SW 1271 (cell line): ENCODE results near the gene ARL4A.
A peak's percentile ranks its signal among the peaks of the same experiment; 100 is the strongest.

ENCODE experiments used
- DNase-seq, 2 experiments: peaks; one replicate each; lab custom pipeline; 2025; lab: John Stamatoyannopoulos, UW

Gene ARL4A

DNA sequence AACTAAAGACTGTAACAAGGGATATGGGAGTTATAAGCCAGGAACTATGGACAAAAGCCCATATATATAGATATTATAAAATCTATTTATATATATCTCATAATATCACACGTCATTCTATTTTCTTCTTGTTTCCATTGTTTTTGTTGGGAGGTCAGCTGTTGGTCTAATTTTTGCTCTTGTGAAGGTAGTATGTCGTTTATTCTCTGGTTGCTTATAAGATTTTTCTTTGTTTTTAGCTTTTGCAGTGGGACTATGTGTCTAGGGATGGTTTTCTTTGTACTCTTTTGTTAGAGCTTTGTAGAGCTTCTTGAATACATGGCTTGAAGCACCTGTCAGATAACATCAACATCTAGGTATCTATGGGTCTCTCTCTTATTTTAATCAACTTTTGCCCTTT is 14.0 kb downstream of the ARL4A start:
- no peak for DNase-seq

DNA sequence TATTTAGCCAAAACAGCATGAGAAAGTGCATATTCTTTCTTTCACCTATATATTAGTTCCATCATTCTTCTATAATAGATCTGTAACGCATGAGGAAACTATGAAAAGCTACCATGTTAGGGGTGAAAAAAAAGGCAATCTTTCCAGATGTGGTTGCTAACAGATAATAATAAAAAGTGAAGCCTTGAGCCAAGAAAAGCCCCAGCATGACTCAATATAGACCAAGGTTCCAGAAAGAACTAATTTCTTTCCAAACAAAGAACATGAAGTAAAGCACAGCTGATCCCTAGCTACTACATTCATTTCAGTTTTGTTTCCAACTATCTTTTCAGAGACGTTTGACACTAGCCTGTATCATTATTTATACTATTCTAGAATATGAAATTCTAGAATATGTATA is 16.4 kb downstream of the ARL4A start:
- no peak for DNase-seq

DNA sequence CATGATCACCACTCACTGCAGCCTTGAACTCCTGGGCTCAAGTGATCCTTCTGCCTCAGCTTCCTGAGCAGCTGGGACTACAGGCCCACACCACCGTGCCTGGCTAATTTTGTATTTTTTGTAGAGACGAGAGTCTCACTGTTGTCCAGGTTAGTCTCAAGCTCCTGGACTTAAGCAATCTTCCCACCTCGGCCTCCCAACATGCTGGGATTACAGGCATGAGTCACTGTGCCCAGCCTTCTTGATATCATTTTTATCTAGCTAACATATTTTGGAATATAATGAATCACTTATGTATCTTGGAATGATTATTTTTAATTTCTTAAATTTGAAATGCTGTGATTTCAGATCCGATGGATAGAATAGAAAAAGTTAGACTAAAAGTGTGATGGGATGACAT is 18.4 kb downstream of the ARL4A start:
- no peak for DNase-seq

DNA sequence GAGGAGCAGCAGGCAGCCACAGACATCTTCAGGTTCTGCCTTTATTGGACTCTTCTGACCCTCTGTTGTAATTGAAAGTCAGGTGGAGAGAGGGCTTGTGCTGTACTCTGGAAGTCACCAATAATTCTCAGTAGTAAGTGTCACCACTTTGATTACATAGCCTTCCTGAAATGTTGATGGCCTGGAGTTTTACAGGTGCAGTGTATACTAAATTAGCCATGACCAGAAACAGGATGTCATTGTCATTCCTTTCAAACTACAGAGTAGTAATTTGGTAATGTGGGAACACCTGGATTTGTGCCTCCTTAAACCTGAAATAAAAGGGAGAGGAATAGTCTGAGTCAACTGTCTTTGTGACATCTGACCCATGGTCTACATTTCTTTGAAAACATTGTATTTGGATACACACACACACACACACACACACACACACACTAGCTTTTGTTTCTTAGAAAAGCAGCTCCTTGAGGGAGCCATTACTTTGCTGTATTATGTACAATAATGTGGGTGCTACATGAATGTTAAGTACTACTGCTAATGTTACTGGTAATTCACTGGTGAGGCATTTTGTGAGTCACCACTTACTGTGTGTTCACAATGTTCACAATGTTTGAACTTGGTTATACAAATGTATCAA is 19.6 kb downstream of the ARL4A start:
- DNase-seq = no peak

DNA sequence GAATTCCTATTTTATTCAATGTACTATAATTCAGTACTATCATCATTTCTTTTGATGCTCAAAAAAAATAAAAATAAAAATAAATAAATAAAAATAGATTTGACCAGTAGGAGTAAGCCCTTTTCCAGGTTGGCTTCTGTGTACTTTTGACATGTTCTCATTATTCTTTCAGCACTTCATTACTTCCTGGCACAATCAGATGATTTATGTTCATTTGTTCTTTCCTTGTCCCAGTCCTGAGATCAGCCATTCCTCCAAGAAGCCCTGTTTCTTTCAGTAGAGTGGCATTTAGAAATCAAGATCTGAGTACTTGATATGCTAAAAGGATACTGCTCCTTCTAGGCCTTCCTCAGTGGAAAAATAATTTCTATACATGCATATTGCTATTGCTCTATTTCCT is 20.9 kb downstream of the ARL4A start:
- no peak for DNase-seq

DNA sequence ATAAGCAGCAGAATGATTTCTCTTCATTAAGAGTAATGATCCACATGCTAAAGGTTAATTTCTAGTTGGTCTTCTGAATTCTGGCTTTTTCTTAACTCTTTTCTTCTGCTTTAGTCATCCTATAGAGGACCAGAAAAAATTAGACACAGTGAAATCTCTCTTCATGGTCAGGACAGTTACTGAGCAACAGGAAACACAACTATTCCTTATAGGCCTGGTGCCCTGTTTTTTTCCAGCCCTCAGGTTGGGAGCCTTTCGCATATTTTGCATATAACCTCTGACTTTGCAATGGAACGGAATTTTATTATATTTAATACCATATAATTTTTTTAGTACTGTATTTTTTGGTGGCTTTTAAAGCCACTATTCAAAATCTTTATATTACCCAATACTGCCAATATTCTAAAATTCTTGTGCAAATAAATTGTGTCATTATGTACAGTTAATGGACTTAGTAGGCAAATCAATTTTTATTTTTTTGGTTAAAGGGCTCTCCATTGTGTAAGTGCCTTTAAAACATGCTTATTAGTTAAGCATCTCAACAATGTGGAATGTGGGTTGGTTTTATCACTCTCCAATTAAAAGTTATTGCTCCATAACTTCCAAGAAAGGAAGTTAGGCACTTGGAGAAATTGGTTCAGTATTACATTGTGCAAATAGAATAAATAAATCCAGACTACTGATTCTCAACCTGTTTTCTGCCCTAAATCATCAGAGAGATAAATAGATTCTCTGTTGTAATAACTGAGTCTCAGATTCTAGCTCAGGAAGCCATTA is 22.5 kb downstream of the ARL4A start:
- no peak for DNase-seq

DNA sequence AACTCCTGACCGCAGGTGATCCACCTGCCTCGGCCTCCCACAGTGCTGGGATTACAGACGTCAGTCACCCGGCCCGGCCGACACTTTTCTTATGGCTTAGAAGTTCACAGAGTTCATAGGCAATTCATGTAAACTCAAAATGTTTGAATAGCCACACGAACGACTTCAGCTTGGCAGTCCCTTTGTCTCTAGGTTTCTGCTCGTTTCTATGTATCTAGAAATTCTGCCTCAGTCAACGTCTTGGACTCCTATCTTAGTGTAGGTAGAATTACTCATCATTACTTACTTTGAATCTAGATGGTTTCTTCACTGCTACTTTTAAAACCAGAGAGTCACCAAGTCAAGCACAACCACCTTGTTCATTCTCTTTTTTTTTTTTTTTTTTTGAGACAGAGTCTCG is 23.7 kb downstream of the ARL4A start:
- no peak for DNase-seq

DNA sequence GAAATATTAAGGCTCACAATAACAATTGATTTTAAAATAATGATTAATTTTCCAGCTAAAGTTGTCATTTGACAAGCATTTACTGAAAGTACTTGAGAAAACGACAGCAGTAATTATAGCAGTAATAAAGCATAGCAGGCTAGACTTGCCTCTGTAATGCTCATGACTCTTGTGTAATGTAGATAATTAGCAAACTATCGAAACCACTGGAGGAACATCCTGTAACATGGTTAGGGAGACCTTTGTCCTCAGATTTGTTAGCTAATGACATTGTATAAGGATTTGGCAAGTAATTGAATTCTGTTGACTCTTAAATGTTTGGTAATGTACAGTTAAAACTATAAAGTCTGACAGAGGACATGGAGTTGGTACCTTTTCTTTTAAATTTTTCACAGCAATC is 24.8 kb downstream of the ARL4A start:
- DNase-seq = no peak

DNA sequence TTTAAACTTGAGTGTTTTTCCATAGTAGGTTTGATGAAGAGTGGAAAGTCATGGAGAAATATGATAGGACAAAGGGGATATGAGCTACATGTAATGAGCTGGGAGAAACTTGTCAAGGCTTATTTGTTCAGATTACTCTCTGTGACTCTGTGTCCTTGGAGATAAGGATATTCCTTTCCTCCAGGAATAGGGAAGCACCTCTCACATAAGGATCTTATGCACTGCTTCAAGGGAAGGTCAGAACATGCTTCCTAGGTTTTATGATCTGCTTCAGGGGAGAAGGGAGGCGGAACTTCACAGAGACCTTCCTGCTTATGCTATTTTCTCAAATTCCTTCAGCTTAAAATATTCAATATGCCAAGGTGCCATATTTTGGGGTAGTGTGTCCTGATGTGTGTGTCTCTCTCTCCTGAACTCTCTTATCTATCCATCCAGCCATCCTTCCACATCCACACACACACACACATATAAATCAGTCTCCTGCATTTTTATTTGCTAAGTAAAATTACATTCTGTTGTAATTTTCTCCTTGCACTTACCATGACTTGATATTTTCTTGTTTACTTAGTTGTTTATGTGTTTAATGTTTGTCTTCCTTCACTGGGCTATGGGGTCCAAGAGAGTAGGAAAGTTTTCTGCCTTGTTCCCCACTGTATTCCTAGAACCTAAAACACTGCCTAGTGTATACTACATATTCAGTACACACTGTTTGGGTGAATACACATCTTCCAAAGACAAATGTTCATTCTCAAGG is 26.4 kb downstream of the ARL4A start:
- no peak for DNase-seq

DNA sequence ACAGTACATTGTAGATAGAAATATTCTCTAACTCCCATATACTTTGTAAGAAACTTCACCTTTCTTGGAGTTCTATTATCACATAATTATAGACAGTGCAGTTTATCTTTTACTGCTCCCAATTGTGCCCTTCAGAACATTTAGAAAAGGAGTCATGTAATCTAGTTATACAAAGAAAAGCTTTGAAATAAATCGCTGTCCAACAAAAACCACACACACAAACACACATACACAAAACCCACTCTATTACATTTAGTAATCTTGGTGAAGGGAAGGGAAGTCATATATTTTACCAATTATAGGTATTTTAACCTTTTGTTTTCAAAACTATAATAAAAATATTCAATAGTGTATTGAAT is 26.9 kb downstream of the ARL4A start:
- DNase-seq = no peak

DNA sequence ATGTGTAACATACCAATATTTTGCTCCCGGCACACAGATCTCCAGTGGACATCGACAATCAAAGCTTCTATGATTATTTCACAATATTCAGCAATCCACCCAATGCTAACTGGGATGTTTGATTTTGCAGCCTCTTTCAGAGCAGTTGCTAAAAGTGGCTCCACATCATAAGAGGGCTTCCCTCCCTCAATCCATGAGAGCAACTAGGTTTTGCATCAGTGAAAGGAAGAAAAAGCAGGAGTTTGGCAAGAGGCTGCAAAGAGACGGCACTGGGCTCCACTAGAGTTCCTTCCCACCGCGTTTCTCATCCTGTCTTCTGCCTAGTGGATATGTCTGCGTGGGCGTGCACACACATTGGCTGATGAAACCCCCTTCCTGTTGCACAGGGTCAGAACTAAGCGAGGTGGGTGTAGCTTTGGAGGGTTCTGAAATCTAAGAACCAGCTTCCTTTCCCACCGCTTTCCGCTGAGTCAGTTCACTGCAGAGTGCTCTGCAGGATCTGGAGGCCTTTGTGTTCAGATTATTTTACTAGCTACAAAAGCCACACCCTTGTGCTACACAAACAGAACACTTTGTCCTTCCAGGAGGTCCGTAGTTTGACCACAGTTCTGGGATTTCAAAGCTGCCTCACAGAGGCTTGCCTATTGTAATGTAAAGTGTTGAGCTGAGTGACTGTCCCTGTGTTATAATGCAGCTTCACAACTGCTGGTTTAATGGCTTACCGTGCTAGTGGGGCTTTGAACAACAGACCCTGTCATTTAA is 28.1 kb downstream of the ARL4A start:
- DNase-seq = peak; percentile 10 to 80

DNA sequence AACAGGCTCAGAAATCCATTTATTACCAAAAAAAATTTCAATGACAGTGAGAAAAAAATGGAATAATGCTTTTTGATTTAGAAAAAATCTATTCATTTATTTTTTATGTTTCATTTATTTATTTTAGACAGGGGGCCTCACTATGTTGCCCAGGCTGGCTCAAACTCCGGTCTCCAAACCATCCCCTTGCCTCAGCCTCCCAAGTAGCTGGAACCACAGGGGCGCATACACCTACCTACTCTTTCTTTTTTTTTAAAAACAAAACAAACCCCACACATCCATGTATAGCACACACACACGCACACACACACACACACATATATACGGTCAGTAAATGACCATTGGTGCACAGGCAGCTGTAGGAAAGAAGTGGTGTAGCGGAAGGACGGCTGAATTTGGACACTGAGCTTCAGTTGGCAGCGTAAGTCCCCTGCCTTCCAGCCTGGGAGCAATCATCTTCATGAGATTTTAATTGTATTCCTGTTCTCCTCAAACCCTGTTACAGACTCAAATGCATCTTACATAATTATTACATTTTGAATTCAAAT is 28.8 kb downstream of the ARL4A start:
- DNase-seq = no peak

DNA sequence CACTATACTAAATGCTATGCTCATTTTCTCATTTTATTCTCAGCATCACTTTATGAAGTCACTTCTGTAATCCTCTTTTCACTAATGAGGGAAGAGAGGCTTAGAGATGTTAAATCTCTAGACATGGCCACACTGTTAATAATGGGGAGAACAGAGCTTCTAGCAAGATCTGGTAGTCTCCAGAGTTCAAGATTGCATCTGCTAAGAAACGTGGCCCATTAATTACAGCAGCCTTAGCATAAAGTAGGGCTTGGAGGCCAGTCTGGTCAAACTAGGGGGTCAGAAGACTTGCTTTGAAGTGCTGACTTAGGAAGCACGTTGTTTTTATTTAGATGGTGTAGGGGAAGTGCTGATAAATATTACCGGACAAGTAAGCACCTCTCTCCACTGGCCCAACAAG is 29.3 kb downstream of the ARL4A start:
- no peak for DNase-seq

DNA sequence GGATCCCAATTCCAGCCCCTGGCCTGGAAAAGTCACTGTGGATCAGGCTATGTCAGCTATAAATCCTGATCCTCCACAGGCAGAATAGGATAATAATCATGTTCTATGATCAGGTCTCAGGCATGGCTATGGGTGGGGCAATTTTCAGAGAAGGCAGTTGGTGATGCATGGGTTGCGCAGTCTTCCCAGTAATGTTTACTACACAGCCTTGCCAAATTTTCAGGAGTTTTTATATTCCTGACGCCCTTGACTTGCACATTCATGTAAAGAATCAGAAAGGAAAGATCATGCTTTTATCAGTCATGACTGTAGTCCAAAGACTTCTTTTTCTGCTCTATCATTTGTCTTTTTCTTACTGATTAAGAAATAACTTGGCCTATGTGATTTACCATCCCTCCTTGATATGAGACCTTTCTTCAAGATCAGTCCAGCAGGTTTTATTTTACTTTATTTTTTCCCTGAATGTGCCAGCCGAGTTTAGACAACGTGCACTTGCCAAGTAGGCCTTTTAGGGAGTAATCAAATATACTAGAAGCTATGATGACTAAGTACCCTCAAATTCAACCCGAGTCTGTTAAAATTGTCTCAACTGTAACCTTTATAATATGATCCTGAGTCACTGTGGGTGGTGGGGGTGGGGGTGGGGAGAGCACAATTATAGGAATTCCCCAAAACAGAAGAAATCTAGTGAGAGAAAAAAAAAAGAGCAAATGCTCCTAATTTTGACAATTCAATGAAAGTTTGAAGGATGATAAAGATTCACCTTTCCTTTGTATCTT is 31.9 kb downstream of the ARL4A start:
- no peak for DNase-seq

DNA sequence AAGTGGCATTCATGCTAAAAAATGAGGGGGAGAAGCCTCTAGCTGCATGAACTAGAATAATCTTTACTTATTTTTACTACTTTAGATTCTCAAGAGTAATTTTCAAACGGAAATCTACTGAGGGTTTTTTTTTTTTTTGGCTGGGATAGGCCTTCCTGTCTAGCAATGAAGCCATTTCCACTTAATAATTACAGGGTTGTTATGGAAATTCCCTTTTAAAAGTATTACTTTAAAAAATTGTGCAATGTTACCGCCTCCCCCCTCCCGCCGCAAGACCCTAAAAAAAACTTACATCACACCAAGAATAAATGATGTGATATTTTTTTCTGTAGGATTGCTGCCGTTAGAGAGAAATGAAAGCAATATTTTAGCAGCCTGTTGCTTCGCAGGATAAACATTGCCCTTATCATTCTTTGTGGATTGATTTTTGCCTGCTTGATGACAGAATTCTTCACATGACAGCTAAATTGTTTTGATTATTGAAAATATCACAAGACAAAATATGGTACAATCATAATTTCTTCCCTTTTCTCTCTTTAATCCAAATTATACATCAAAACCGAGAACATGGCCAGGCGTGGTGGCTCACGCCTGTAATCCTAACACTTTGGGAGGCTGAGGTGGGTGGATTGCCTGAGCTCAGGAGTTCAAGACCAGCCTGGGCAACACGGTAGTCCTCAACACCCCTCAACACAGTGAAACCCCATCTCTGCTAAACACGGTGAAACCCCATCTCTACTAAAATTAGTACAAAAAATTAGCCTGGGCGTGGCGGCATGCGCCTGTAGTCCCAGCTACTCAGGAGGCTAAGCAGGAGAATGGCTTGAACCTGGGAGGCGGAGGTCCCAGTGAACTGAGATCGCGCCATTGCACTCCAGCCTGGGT is 32.8 kb downstream of the ARL4A start:
- DNase-seq = no peak

DNA sequence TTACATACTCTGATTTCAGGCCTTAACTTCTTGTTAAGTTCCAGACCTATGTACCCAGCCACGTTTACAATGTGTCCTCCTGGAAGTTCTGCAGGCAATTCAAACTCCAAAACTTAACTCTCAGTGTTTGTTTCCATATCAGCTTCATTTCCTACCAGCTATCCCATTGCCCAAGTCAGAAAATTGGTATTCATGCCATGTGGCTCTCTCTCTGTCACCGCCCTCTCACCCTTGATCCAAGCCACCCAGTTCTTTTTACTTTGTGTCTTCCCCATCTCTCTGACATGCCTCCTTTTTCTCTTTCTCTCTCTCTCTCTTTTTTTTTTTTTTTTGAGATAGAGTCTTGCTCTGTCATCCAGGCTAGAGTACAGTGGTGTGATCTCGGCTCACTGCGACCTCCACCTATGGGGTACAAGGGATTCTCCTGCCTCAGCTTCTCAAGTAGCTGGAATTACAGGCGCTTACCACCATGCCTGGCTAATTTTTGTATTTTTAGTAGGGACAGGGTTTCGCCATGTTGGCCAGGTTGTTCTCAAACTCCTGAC is 33.9 kb downstream of the ARL4A start:
- DNase-seq = no peak

DNA sequence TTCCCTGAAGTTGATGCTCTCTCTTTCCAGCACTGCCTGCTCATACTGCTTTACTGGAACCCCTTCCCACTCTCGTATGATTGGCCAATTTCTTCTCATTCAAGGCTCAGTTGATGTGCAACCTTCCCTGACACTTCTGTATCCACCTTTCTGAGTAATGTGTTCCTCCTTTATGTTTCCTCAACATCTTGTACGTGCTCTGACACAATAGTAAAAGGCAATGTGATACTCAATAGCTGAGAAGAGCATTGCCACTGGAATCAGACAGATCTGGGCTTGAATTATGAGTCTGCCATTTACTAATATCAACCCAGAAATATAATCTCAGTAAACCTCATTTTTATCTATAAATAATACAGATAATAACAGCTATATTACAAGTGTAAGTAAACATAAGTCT is 34.7 kb downstream of the ARL4A start:
- DNase-seq = no peak

DNA sequence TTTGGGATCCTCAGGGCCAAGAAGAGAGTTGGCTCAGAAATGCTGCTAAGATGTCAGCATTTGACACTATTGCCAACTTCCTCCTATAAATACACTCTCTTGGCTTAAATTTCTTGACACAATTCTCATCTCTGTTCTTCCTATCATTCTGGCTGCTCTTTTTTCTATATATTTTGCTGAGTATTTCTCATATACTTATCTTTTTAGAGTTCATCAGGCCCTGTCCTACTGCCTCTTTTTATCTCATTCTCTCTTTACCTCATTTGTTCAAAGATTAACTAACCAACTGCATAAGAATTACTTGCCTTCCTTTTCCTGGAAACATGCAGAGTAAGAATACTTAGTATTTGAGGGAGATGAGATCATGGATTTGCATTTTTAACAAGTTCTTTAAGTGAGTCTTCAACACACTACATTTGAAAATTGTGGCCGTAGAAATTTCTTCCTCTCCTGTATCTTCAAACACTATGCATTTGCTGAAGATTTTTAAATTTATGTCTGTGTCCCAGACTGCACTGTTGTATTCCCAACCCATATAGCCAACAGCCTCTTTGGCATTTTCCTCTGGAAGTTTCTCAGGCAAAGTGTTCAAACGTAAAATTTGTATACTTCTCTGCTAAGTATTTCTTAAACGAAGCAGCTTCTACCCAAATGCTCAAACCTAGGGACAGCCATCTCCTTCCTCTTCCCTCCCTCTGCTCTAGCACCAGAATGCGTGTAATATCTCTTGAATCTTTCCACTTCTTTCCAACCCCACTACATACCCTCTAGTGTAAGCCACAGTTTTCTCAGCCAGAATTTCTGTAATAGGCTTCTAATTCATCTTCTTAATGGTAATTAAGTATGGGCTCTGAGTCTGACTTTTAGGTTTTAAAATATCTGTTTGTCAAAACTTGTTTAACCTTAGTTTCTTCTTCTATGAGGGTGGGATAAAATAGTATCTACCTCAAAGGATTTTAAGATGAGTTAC is 35.5 kb downstream of the ARL4A start:
- DNase-seq = no peak
